HG03039 (cell line): ENCODE data around the gene SLC31A2.
"Not testable (repeated sequence)": the region's sequence is repeated elsewhere in the genome, so short reads cannot be mapped to it uniquely, and the experiment has no call there.

ENCODE experiments used
- ATAC-seq: cut with Tn5 transposase; IDR thresholded peaks from one replicate; pipeline ENCODE4 v1.9.1; 2021; ENCODE audit warnings: mild to moderate bottlenecking, moderate library complexity; ENCODE audit not compliant: unreplicated experiment

Gene SLC31A2

GRCh38 chr9:113149561-113149960, 1.2 kb upstream of the SLC31A2 start:
- not testable (repeated sequence) for ATAC-seq

- ATAC-seq, result no peak
Observed at GRCh38 chr9:113151696-113152630, 1.2 kb downstream of the SLC31A2 start.

- no peak for ATAC-seq
Observed at GRCh38 chr9:113152699-113153098, 1.9 kb downstream of the SLC31A2 start.

GRCh38 chr9:113153599-113153998, 2.8 kb downstream of the SLC31A2 start:
- no peak for ATAC-seq

- ATAC-seq, result no peak
Observed at GRCh38 chr9:113154471-113154870, 3.7 kb downstream of the SLC31A2 start.

- ATAC-seq, result no peak
Observed at GRCh38 chr9:113154946-113155345, 4.1 kb downstream of the SLC31A2 start.

- ATAC-seq, result no peak
Observed at GRCh38 chr9:113155911-113156588, 5.2 kb downstream of the SLC31A2 start.

- no peak for ATAC-seq
Observed at GRCh38 chr9:113156880-113157279, 6.1 kb downstream of the SLC31A2 start.

GRCh38 chr9:113158446-113158845, 7.6 kb downstream of the SLC31A2 start:
- ATAC-seq, result no peak

- ATAC-seq, result no peak
Observed at GRCh38 chr9:113160571-113160970, 9.8 kb downstream of the SLC31A2 start.

- no peak for ATAC-seq
Observed at GRCh38 chr9:113163001-113163400, 12.2 kb downstream of the SLC31A2 start.

- no peak for ATAC-seq
Observed at GRCh38 chr9:113164536-113165300, 13.9 kb downstream of the SLC31A2 start.

GRCh38 chr9:113166039-113166438, 15.2 kb downstream of the SLC31A2 start:
- no peak for ATAC-seq

- ATAC-seq, result no peak
Observed at GRCh38 chr9:113168809-113169208, 18.0 kb downstream of the SLC31A2 start.

GRCh38 chr9:113173341-113173740, 22.5 kb downstream of the SLC31A2 start:
- ATAC-seq, result no peak

GRCh38 chr9:113176803-113177202, 26.0 kb downstream of the SLC31A2 start:
- no peak for ATAC-seq

- ATAC-seq, result no peak
Observed at GRCh38 chr9:113177251-113177650, 26.4 kb downstream of the SLC31A2 start.

- ATAC-seq, result no peak
Observed at GRCh38 chr9:113178087-113178486, 27.3 kb downstream of the SLC31A2 start.

GRCh38 chr9:113179839-113180238, 29.0 kb downstream of the SLC31A2 start:
- peak; percentile 71 for ATAC-seq

GRCh38 chr9:113181165-113181564, 30.4 kb downstream of the SLC31A2 start:
- no peak for ATAC-seq

GRCh38 chr9:113183956-113184488, 33.2 kb downstream of the SLC31A2 start:
- no peak for ATAC-seq
